ENCODE results near the gene CDK19. TPM values are rescaled to one million over a fixed set of nuclear protein-coding genes. Genes with fewer than 3 reads are reported as not detected.

CDK19 gene
- polyA plus RNA-seq, 1 of the 3 experiments (the other 2 are of a cell fraction) = 6.5 TPM

DNA sequence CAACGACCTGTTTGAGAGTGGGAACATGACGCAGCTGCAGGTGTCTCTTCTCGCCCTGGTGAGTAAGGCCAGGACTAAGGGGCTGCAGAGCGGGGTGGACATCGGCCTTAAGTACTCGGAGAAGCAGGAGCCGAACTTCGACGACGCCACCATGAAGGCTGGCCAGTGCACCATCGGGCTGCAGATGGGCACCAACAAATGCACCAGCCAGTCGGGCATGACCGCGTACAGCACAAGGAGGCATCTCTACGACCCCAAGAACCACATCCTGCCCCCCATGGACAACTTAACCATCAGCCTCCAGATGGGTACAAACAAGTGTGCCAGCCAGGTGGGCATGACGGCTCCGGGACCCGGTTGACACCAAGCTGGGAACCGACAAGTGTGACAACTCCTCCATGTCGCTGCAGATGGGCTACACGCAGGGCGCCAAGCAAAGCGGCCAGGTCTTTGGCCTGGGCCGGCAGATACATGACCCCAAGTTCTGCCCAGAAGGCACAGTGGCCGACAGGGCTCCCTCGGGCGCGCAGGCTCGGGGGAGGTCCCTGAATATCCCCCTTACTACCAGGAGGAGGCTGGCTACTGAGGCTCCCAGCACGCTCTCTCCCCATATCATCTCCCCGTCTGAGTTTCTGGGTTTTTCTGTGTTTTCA lies 43.4 kb upstream of the CDK19 start:
- WGBS (ENCODE audit: low lambda C conversion rate) = 95% methylated on average over 19 of the region's 31 CpGs
- Histone ChIP-seq H3K27me3 (ENCODE audit: insufficient read depth) (no peaks in the 10 kb centered on the region), H3K27ac (ENCODE audit: low read depth in 2 of 2, low read length in 1 of 2) (no peak overlapping the region), H3K4me2 (no peak overlapping the region), H3K9ac (no peak overlapping the region), H4K20me1 (ENCODE audit: insufficient read depth) (no peaks in the 10 kb centered on the region), H2AFZ (ENCODE audit: low read depth) (no peak overlapping the region), H3K4me1 (ENCODE audit: control insufficient read depth in 1 of 2, insufficient read depth in 2 of 2, low read depth in 1 of 2, low read length in 1 of 2) (no peaks in the 10 kb centered on the region), H3K36me3 (replicated peaks in 1 of 2; ENCODE audit: control insufficient read depth in 1 of 2, insufficient read depth in 2 of 2, low read length in 1 of 2) (no peaks in the 10 kb centered on the region), H3K9me2 (no peaks in the 10 kb centered on the region), H3K4me3 (ENCODE audit: low read depth in 2 of 2, low read length in 1 of 2) (no peak overlapping the region), H3K9me3 (no peaks in the 10 kb centered on the region), H3F3A (replicated peaks; ENCODE audit: insufficient read depth) (peaks cover 3% of the 10 kb centered on the region), H3K79me2 (ENCODE audit: insufficient read depth) (no peaks in the 10 kb centered on the region)
- no peak for DNase-seq
- POLR2A ChIA-PET = no interaction called here
- CTCF ChIA-PET = no interaction called here
- no peak for TF ChIP-seq TCF12 (IDR thresholded peaks at IDR 0.05)
- no peak for TF ChIP-seq RXRA (IDR thresholded peaks at IDR 0.05; ENCODE audit: borderline replicate concordance, low read depth)
- TF ChIP-seq RCOR1 (IDR thresholded peaks at IDR 0.05; ENCODE audit: low read length) = no peak
- no peak for TF ChIP-seq EZH2phosphoT487 (IDR thresholded peaks at IDR 0.05; ENCODE audit: borderline replicate concordance, low read depth)
- TF ChIP-seq FOSL2 (IDR thresholded peaks at IDR 0.05; ENCODE audit: borderline replicate concordance, low read depth) = no peak
- TF ChIP-seq FOXM1 (IDR thresholded peaks at IDR 0.05; ENCODE audit: low read depth) = no peak
- no peak for TF ChIP-seq MEF2A (IDR thresholded peaks at IDR 0.05; ENCODE audit: borderline replicate concordance, low read depth)
- no peak for TF ChIP-seq SMC3 (IDR thresholded peaks at IDR 0.05; ENCODE audit: low read depth, low read length)
- no peak for TF ChIP-seq TAF1 (IDR thresholded peaks at IDR 0.05; ENCODE audit: borderline replicate concordance, low read depth, low read length)

DNA sequence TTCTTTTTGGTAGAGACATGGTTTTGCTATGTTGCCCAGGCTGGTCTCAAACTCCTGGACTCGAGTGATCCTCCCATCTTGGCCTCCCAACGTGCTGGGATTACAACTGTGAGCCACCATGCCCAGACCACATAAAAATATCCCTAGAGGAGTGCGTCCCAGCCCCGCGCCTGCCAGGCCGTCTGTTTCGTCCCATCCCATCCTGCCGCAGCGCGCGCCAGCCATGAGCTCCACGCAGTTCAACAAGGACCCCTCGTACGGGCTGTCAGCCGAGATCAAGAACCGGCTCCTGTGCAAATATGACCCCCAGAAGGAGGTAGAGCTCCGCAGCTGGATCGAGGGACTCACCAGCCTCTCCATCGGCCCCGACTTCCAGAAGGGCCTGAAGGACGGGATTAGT lies 42.7 kb upstream of the CDK19 start:
- ChIA-PET POLR2A (no interaction called here), CTCF (interaction anchor here (0.6 kb wide), 1 partner anchor 11 kb away, joined by 3 read pairs; no protein-coding TSS in a partner anchor)
- peaks cover 3% of the 10 kb centered on the region for H3F3A ChIP-seq (replicated peaks; ENCODE audit: insufficient read depth)
- H3K36me3 ChIP-seq (replicated peaks in 1 of 2; ENCODE audit: control insufficient read depth in 1 of 2, insufficient read depth in 2 of 2, low read length in 1 of 2) = no peaks in the 10 kb centered on the region
- no peak overlapping the region for H3K27ac ChIP-seq (ENCODE audit: low read depth in 2 of 2, low read length in 1 of 2)
- 91% methylated on average over 16 of the region's 21 CpGs for WGBS (ENCODE audit: low lambda C conversion rate)
- no peak overlapping the region for H3K4me2 ChIP-seq
- no peaks in the 10 kb centered on the region for H4K20me1 ChIP-seq (ENCODE audit: insufficient read depth)
- H3K9me2 ChIP-seq = no peaks in the 10 kb centered on the region
- no peaks in the 10 kb centered on the region for H3K27me3 ChIP-seq (ENCODE audit: insufficient read depth)
- no peaks in the 10 kb centered on the region for H3K79me2 ChIP-seq (ENCODE audit: insufficient read depth)
- no peaks in the 10 kb centered on the region for H3K9me3 ChIP-seq
- no peaks in the 10 kb centered on the region for H3K4me1 ChIP-seq (ENCODE audit: control insufficient read depth in 1 of 2, insufficient read depth in 2 of 2, low read depth in 1 of 2, low read length in 1 of 2)
- no peak overlapping the region for H3K9ac ChIP-seq
- no peak for DNase-seq
- TF ChIP-seq, protein P1, sequence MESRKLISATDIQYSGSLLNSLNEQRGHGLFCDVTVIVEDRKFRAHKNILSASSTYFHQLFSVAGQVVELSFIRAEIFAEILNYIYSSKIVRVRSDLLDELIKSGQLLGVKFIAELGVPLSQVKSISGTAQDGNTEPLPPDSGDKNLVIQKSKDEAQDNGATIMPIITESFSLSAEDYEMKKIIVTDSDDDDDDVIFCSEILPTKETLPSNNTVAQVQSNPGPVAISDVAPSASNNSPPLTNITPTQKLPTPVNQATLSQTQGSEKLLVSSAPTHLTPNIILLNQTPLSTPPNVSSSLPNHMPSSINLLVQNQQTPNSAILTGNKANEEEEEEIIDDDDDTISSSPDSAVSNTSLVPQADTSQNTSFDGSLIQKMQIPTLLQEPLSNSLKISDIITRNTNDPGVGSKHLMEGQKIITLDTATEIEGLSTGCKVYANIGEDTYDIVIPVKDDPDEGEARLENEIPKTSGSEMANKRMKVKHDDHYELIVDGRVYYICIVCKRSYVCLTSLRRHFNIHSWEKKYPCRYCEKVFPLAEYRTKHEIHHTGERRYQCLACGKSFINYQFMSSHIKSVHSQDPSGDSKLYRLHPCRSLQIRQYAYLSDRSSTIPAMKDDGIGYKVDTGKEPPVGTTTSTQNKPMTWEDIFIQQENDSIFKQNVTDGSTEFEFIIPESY (IDR thresholded peaks at IDR 0.05; ENCODE audit: borderline replicate concordance, low read depth) = no peak
- TF ChIP-seq SMC3 (IDR thresholded peaks at IDR 0.05; ENCODE audit: low read depth, low read length) (no peak), RFX5 (IDR thresholded peaks at IDR 0.05; ENCODE audit: low read length) (no peak), RCOR1 (IDR thresholded peaks at IDR 0.05; ENCODE audit: low read length) (no peak), FOXJ3 (CRISPR knock-in tag; IDR thresholded peaks at IDR 0.05) (no peak), JUND (IDR thresholded peaks at IDR 0.05) (no peak), TCF12 (IDR thresholded peaks at IDR 0.05) (no peak), MEF2A (IDR thresholded peaks at IDR 0.05; ENCODE audit: borderline replicate concordance, low read depth) (no peak), YY1 (IDR thresholded peaks at IDR 0.05; ENCODE audit: low read depth) (no peak), MXI1 (IDR thresholded peaks at IDR 0.05; ENCODE audit: low read depth, low read length) (no peak), NFIC (IDR thresholded peaks at IDR 0.05; ENCODE audit: borderline replicate concordance) (no peak), RXRA (IDR thresholded peaks at IDR 0.05; ENCODE audit: borderline replicate concordance, low read depth) (no peak), ELF1 (IDR thresholded peaks at IDR 0.05) (no peak), SIN3A (IDR thresholded peaks at IDR 0.05; ENCODE audit: borderline replicate concordance, low read depth, low read length) (no peak), FOSL2 (IDR thresholded peaks at IDR 0.05; ENCODE audit: borderline replicate concordance, low read depth) (no peak), TAF1 (IDR thresholded peaks at IDR 0.05; ENCODE audit: borderline replicate concordance, low read depth, low read length) (no peak)
- TF ChIP-seq, protein P2, sequence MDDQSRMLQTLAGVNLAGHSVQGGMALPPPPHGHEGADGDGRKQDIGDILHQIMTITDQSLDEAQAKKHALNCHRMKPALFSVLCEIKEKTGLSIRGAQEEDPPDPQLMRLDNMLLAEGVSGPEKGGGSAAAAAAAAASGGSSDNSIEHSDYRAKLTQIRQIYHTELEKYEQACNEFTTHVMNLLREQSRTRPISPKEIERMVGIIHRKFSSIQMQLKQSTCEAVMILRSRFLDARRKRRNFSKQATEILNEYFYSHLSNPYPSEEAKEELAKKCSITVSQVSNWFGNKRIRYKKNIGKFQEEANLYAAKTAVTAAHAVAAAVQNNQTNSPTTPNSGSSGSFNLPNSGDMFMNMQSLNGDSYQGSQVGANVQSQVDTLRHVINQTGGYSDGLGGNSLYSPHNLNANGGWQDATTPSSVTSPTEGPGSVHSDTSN (IDR thresholded peaks at IDR 0.05) = no peak
- TF ChIP-seq, protein P3, sequence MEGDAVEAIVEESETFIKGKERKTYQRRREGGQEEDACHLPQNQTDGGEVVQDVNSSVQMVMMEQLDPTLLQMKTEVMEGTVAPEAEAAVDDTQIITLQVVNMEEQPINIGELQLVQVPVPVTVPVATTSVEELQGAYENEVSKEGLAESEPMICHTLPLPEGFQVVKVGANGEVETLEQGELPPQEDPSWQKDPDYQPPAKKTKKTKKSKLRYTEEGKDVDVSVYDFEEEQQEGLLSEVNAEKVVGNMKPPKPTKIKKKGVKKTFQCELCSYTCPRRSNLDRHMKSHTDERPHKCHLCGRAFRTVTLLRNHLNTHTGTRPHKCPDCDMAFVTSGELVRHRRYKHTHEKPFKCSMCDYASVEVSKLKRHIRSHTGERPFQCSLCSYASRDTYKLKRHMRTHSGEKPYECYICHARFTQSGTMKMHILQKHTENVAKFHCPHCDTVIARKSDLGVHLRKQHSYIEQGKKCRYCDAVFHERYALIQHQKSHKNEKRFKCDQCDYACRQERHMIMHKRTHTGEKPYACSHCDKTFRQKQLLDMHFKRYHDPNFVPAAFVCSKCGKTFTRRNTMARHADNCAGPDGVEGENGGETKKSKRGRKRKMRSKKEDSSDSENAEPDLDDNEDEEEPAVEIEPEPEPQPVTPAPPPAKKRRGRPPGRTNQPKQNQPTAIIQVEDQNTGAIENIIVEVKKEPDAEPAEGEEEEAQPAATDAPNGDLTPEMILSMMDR (IDR thresholded peaks at IDR 0.05) = no peak
- no peak overlapping the region for H2AFZ ChIP-seq (ENCODE audit: low read depth)
- no peak overlapping the region for H3K4me3 ChIP-seq (ENCODE audit: low read depth in 2 of 2, low read length in 1 of 2)

All from SK-N-SH (cell line).